ENCODE data around the gene ANKRD26. TPM values are rescaled to one million over a fixed set of nuclear protein-coding genes. Genes with fewer than 3 reads are reported as not detected.

The ANKRD26 gene
- total RNA-seq, 4 donors from 2014 or later, result 2.5 to 6.9 (median 5.0) TPM

DNA sequence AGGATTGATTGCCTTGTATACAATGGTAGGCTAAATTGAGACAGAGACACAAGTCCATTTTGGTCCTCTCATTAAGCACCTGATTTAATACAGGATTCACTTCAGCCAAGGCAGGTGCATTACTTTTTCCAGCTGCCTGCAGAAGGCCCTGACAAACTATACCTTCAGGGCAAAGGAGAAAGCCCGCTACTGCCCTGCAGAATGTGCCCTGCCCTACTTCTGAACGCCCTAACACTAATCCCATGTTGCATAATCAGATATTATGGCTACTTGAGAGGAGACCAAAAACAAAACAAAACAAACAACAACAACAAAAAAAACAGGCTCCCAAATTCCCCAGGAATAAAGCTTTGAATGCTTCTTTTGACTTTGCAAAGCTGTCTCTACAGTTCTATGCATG, 122.7 kb downstream of the ANKRD26 start:
- H3K27ac ChIP-seq, result no peak overlapping the region
- H3K36me3 ChIP-seq, result peaks cover 0 to 9% (median 0%) of the 10 kb centered on the region in 3 donors
- DNase-seq, result no peak
- WGBS, 2 donors, result 49 to 50% methylated on average over 2 of the region's 2 CpGs
- intact Hi-C loops (cut with DNase I), result no loop called here
- TF ChIP-seq POLR2A (IDR thresholded peaks at IDR 0.05), result no peak
- TF ChIP-seq, protein P1, sequence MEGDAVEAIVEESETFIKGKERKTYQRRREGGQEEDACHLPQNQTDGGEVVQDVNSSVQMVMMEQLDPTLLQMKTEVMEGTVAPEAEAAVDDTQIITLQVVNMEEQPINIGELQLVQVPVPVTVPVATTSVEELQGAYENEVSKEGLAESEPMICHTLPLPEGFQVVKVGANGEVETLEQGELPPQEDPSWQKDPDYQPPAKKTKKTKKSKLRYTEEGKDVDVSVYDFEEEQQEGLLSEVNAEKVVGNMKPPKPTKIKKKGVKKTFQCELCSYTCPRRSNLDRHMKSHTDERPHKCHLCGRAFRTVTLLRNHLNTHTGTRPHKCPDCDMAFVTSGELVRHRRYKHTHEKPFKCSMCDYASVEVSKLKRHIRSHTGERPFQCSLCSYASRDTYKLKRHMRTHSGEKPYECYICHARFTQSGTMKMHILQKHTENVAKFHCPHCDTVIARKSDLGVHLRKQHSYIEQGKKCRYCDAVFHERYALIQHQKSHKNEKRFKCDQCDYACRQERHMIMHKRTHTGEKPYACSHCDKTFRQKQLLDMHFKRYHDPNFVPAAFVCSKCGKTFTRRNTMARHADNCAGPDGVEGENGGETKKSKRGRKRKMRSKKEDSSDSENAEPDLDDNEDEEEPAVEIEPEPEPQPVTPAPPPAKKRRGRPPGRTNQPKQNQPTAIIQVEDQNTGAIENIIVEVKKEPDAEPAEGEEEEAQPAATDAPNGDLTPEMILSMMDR (IDR thresholded peaks at IDR 0.05), result no peak
- no peaks in the 10 kb centered on the region for H3K4me1 ChIP-seq
- H3K4me3 ChIP-seq, result no peak overlapping the region
- H3K27me3 ChIP-seq, result no peaks in the 10 kb centered on the region
- H3K9me3 ChIP-seq, result no peaks in the 10 kb centered on the region

DNA sequence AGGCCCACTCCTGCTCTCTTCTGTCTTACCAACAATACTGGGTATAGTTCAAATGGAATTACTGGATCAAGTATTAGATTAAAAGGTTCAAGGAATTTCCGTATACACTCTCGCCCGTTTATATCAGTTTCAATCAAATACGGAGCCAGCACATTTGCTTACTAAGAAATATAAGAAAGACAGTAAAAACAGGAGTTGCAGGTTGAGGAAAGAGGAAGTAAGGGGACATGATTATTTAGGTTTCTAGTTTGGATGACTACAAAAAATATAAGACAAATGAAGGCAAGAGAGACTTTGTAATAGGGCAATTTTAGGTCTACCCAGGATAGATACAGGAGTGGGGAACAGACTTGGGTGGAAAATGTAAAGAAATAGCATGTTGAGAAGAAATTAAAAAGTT, 129.6 kb downstream of the ANKRD26 start:
- H3K36me3 ChIP-seq, result peaks cover 0 to 10% (median 0%) of the 10 kb centered on the region in 3 donors
- no peaks in the 10 kb centered on the region for H3K4me1 ChIP-seq
- no peaks in the 10 kb centered on the region for H3K27me3 ChIP-seq
- no peak overlapping the region for H3K27ac ChIP-seq
- WGBS, 2 donors, result 77 to 78% methylated on average over 4 of the region's 4 CpGs
- TF ChIP-seq, protein P1 (IDR thresholded peaks at IDR 0.05), result no peak
- no peak for TF ChIP-seq POLR2A (IDR thresholded peaks at IDR 0.05)
- H3K9me3 ChIP-seq, result no peaks in the 10 kb centered on the region
- H3K4me3 ChIP-seq, result no peak overlapping the region
- no peak for DNase-seq
- intact Hi-C loops (cut with DNase I), result no loop called here

DNA sequence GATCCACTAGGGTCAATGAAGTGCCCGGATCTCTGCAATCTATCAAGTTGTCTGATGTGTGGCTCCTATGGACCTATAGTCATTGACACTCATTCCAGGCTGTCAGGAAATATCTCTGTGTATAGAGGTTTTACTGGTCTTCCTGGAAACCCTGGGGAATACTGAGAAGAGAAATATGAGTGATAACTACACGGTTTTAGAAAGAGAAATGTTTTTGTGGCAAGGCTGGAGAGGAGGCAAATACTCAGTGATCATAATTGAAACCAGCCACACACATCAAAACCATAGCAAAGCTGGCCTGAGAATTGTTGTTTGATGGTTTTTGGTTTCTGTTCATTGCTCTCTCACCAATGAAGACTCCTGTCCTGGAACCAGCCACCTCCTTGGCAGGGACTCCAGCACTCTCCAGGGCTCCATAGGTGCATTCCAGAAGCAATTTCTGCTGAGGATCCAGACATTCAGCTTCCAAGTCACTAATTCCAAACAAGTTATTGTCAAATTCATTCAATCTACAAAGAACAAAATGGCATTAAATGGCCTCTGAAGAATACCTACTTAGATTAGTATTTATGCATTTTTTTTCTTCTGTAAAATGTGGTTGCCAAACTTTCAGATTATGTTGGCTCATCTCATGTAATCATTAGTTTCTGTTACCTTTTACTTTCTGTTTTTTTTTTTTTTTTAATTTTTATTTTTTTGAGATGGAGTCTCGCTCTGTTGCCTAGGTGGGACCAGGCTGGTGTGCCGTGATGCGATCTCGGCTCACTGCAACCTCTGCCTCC, 131.0 kb downstream of the ANKRD26 start:
- H3K4me1 ChIP-seq, result no peaks in the 10 kb centered on the region
- H3K27me3 ChIP-seq, result no peaks in the 10 kb centered on the region
- intact Hi-C loops (cut with DNase I), result no loop called here
- WGBS, 2 donors, result 79 to 90% methylated on average over 5 to 6 of the region's 6 CpGs
- peaks cover 0 to 10% (median 0%) of the 10 kb centered on the region in 3 donors for H3K36me3 ChIP-seq
- H3K27ac ChIP-seq, result no peak overlapping the region
- H3K9me3 ChIP-seq, result no peaks in the 10 kb centered on the region
- TF ChIP-seq, protein P1 (IDR thresholded peaks at IDR 0.05), result no peak
- no peak overlapping the region for H3K4me3 ChIP-seq
- no peak for DNase-seq

DNA sequence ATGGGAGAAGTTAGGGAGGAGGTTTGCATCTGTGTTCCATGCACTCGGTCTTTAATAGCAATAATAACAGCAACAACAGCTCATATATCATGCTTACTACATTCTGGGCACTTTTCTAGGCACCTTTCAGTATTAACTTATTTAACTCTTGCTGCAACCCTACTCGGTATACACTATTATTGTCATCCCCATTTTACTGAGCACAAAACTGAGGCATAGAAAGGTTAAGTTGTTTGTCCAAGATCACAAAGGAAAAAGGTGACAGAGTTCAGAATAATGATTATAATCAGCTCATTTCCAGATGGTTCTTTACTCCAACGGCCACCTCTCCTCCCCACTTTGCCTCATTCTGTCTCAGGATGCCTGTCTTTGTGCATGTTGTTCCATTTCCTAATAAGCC, 137.5 kb downstream of the ANKRD26 start:
- TF ChIP-seq POLR2A (IDR thresholded peaks at IDR 0.05), result no peak
- TF ChIP-seq, protein P1 (IDR thresholded peaks at IDR 0.05), result no peak
- 52 to 80% methylated on average over 3 of the region's 3 CpGs for WGBS, 2 donors
- Histone ChIP-seq H3K4me3 (no peak overlapping the region), H3K4me1 (no peaks in the 10 kb centered on the region), H3K9me3 (no peaks in the 10 kb centered on the region), H3K27ac (no peak overlapping the region), H3K27me3 (no peaks in the 10 kb centered on the region), H3K36me3 (peaks cover 0 to 10% (median 0%) of the 10 kb centered on the region in 3 donors)
- no peak for DNase-seq
- intact Hi-C loops (cut with DNase I), result no loop called here

DNA sequence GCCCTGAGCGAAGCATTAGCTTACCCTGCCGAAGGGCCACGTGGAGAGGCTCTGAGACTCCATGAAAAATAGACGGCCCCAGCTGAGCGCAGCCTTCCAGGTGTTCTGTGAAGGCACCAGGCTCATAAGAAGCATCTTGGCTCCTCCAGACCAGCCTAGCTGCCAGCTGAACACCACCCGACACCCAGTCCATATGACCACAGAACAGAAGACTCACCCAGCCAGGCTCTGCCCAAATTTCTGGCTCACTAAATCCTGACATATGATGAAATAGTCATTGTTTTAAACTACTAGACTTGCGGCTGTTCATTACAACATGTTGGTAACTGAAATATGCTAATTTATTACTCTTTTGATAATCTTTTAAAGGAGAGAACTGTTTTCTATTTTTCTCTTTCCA, 140.0 kb downstream of the ANKRD26 start:
- H3K4me3 ChIP-seq, result no peak overlapping the region
- no peak overlapping the region for H3K27ac ChIP-seq
- H3K9me3 ChIP-seq, result no peaks in the 10 kb centered on the region
- no peaks in the 10 kb centered on the region for H3K36me3 ChIP-seq
- TF ChIP-seq, protein P1 (IDR thresholded peaks at IDR 0.05), result no peak
- no peak for TF ChIP-seq POLR2A (IDR thresholded peaks at IDR 0.05)
- H3K27me3 ChIP-seq, result no peaks in the 10 kb centered on the region
- WGBS, 2 donors, result 79 to 83% methylated on average over 6 to 7 of the region's 7 CpGs
- no peak for DNase-seq
- no peaks in the 10 kb centered on the region for H3K4me1 ChIP-seq
- intact Hi-C loops (cut with DNase I), result no loop called here
